A549 (cell line): ENCODE data around the gene PROM2. TPM values are rescaled to one million over a fixed set of nuclear protein-coding genes. Genes with fewer than 3 reads are reported as not detected.
A peak's percentile ranks its signal among the peaks of the same experiment; 100 is the strongest.

Experiments used
- ATAC-seq, 2 experiments: fragments of 200-7000 bp in 1 of 2; fragments of >200 bp in 1 of 2; cut with Nextera tagmentation in 1 of 2; cut with Tn5 transposase in 1 of 2; 3 replicates each; pipeline versions ENCODE4 v1.8.0 to v1.9.1; 2018 to 2020; ENCODE audit warnings: mild to moderate bottlenecking in 1 of 2, moderate library complexity in 1 of 2
- CTCF ChIA-PET: fragments of 300-600 bp; sonication (Branson Sonifier 250); formaldehyde crosslinking; extraction: SDS; loops from one replicate; lab custom pipeline; 2021; ENCODE audit warnings: antibody characterized with exemption, inconsistent platforms; lab: Yijun Ruan, JAX
- POLR2A ChIA-PET: fragments of 350-600 bp; formaldehyde crosslinking; extraction: SDS; loops from one replicate; lab custom pipeline; 2021; ENCODE audit warnings: antibody characterized with exemption, inconsistent platforms; lab: Yijun Ruan, JAX
- DNase-seq, 2 experiments: peaks; one replicate each; pipeline versions ENCODE4 v3.0.0 to v3.0.0-alpha.2; 2011 to 2016; ENCODE audit warnings: low read depth in 1 of 2, low spot score in 1 of 2
- FAIRE-seq: peaks from 2 replicates; lab custom pipeline; 2011; peaks lifted over from hg19 to GRCh38; lab: Jason Lieb, UNC
- H3K27ac ChIP-seq, 2 experiments: fragments of >200 bp; sonication (Bioruptor Twin); formaldehyde crosslinking; 3 replicates each; pipeline ENCODE4 v1.5.1; 2016 to 2017
- H3K4me1 ChIP-seq: fragments of >200 bp; sonication (Bioruptor Twin); formaldehyde crosslinking; 3 replicates; pipeline ENCODE4 v1.6.1; 2016
- H3K4me2 ChIP-seq: fragments of >200 bp; sonication (Bioruptor Twin); formaldehyde crosslinking; 3 replicates; pipeline ENCODE4 v1.6.1; 2016
- H3K4me3 ChIP-seq: fragments of >200 bp; sonication (Bioruptor Twin); formaldehyde crosslinking; 3 replicates; pipeline ENCODE4 v1.5.1; 2016
- H3K9me3 ChIP-seq: fragments of >200 bp; sonication (Bioruptor Twin); formaldehyde crosslinking; 3 replicates; pipeline ENCODE4 v1.6.1; 2016
- BHLHE40 ChIP-seq: IDR thresholded peaks from 2 replicates; pipeline ENCODE4 v1.6.1; 2012; ENCODE audit warnings: low read depth, low read length, inconsistent platforms
- CEBPB ChIP-seq, 2 experiments: fragments of >200 bp in 1 of 2; sonication (Bioruptor Twin) in 1 of 2; formaldehyde crosslinking in 1 of 2; IDR thresholded peaks; 2 replicates each; pipeline ENCODE4 v1.6.1; 2012 to 2016
- CHD4 ChIP-seq: fragments of 200-600 bp; sonication (generic); IDR thresholded peaks from 2 replicates; pipeline ENCODE4 v1.6.1; 2016; ENCODE audit warnings: antibody characterized with exemption, mild to moderate bottlenecking, borderline replicate concordance
- ESRRA ChIP-seq: fragments of 150-350 bp; IDR thresholded peaks from 2 replicates; pipeline ENCODE4 v1.6.1; 2014; ENCODE audit warnings: mild to moderate bottlenecking, low read length, borderline replicate concordance
- GATA3 ChIP-seq: IDR thresholded peaks from 2 replicates; pipeline ENCODE4 v1.6.1; 2012; ENCODE audit warnings: borderline replicate concordance
- HES2 ChIP-seq: fragments of >200 bp; sonication (Bioruptor Twin); formaldehyde crosslinking; IDR thresholded peaks from 2 replicates; pipeline ENCODE4 v1.6.1; 2016
- HMGXB4 ChIP-seq: fragments of 250-450 bp; sonication (Bioruptor Pico); IDR thresholded peaks from 2 replicates; pipeline ENCODE4 v1.5.0; 2021; ENCODE audit warnings: mild to moderate bottlenecking, moderate library complexity, borderline replicate concordance
- HOXA7 ChIP-seq: fragments of 250-450 bp; sonication (Bioruptor Pico); IDR thresholded peaks from 2 replicates; pipeline ENCODE4 v1.5.0; 2020; ENCODE audit warnings: mild to moderate bottlenecking, moderate library complexity
- JUN ChIP-seq, 2 experiments: fragments of >200 bp; sonication (Bioruptor Twin); formaldehyde crosslinking; IDR thresholded peaks; 2 replicates in 1 of 2; 3 replicates in 1 of 2; pipeline ENCODE4 v1.6.1; 2016 to 2017
- MAX ChIP-seq: IDR thresholded peaks from 2 replicates; pipeline ENCODE4 v1.6.1; 2012
- MAZ ChIP-seq: fragments of 150-350 bp; IDR thresholded peaks from 2 replicates; pipeline ENCODE4 v1.6.1; 2014; ENCODE audit warnings: antibody characterized with exemption, low read depth, low read length, borderline replicate concordance
- NPAS2 ChIP-seq: fragments of 250-450 bp; sonication (Bioruptor Pico); IDR thresholded peaks from 2 replicates; pipeline ENCODE4 v1.8.0; 2022; ENCODE audit warnings: mild to moderate bottlenecking, moderate library complexity, borderline replicate concordance
- NR3C1 ChIP-seq: fragments of >200 bp; sonication (Bioruptor Twin); formaldehyde crosslinking; IDR thresholded peaks from 3 replicates; pipeline ENCODE4 v1.6.1; 2017
- PBX3 ChIP-seq: IDR thresholded peaks from 2 replicates; pipeline ENCODE4 v1.6.1; 2012
- PHF8 ChIP-seq: fragments of 200-600 bp; sonication (generic); IDR thresholded peaks from 2 replicates; pipeline ENCODE4 v1.6.1; 2016; ENCODE audit warnings: low read depth, mild to moderate bottlenecking, antibody characterized with exemption, moderate library complexity, borderline replicate concordance
- POLR2A ChIP-seq: IDR thresholded peaks from 2 replicates; pipeline ENCODE4 v1.6.1; 2012; ENCODE audit warnings: mild to moderate bottlenecking, low read length
- RAD21 ChIP-seq, 2 experiments: fragments of >200 bp in 1 of 2; sonication (Bioruptor Twin) in 1 of 2; formaldehyde crosslinking in 1 of 2; IDR thresholded peaks in 1 of 2; conservative IDR thresholded peaks in 1 of 2; 2 replicates in 1 of 2; 3 replicates in 1 of 2; pipeline ENCODE4 v1.6.1; 2012 to 2018; ENCODE audit warnings: inconsistent platforms in 1 of 2
- RARB ChIP-seq: fragments of 250-450 bp; sonication (Bioruptor Pico); IDR thresholded peaks from 2 replicates; pipeline ENCODE4 v1.8.0; 2021; ENCODE audit warnings: mild to moderate bottlenecking, moderate library complexity
- SMC3 ChIP-seq: fragments of >200 bp; sonication (Bioruptor Twin); formaldehyde crosslinking; IDR thresholded peaks from 3 replicates; pipeline ENCODE4 v1.6.1; 2018; ENCODE audit warnings: inconsistent platforms
- SREBF2 ChIP-seq: fragments of 450-650 bp; IDR thresholded peaks from 2 replicates; pipeline ENCODE4 v1.6.1; 2014; ENCODE audit warnings: mild to moderate bottlenecking, moderate library complexity
- TFCP2L1 ChIP-seq: fragments of 250-450 bp; sonication (Bioruptor Pico); IDR thresholded peaks from 2 replicates; pipeline ENCODE4 v1.5.0; 2021; ENCODE audit warnings: mild to moderate bottlenecking
- TP53 ChIP-seq: fragments of 250-450 bp; sonication (Bioruptor Pico); IDR thresholded peaks from 2 replicates; pipeline ENCODE4 v1.5.0; 2021; ENCODE audit warnings: mild to moderate bottlenecking, moderate library complexity
- USF2 ChIP-seq: fragments of 450-650 bp; IDR thresholded peaks from 2 replicates; pipeline ENCODE4 v1.6.1; 2014; ENCODE audit warnings: antibody characterized with exemption
- ZFP36 ChIP-seq: fragments of 450-650 bp; IDR thresholded peaks from 2 replicates; pipeline ENCODE4 v1.6.1; 2014; ENCODE audit warnings: borderline replicate concordance; ENCODE audit not compliant: partially characterized antibody
- WGBS: methylation state at CpG from one replicate; pipeline ENCODE4 v1.1.6; 2017; ENCODE audit errors: missing lambda C conversion rate; 5-methylcytosine and 5-hydroxymethylcytosine counted together
- polyA plus RNA-seq, 4 experiments: library from polyadenylated mRNA; depleted of rRNA in 3 of 4; stranded (reverse); fragments of >200 nt; fragmentation: RNase III in 1 of 4; extraction: RNeasy Plus Mini Kit Qiagen cat#74134 plus additional on column Dnase treatment in 1 of 4; gene quantifications; 2 replicates in 3 of 4; 3 replicates in 1 of 4; pipeline ENCODE4 v1.2.3, GENCODE V29; 2011 to 2017

Gene PROM2
- polyA plus RNA-seq, 2 of the 4 experiments (the other 2 are of a cell fraction): 0.08 to 0.09 TPM

- POLR2A ChIA-PET: no interaction called here
These were observed 12.6 kb upstream of the PROM2 start for GRCh38 chr2:95261602-95262001.

GRCh38 chr2:95262896-95263542, 11.2 kb upstream of the PROM2 start:
- ATAC-seq (no peak), FAIRE-seq (no peak), DNase-seq (no peak)
- POLR2A ChIA-PET: no interaction called here
- no peak overlapping the region for H3K4me2 ChIP-seq
- no peaks in the 10 kb centered on the region for H3K4me1 ChIP-seq
- TF ChIP-seq TFCP2L1: no peak
- TF ChIP-seq USF2: no peak
- TF ChIP-seq TP53 (CRISPR knock-in tag): no peak
- no peak for TF ChIP-seq NPAS2 (CRISPR knock-in tag)
- TF ChIP-seq MAZ: no peak
- no peak for TF ChIP-seq MAX
- no peak overlapping the region for H3K27ac ChIP-seq
- no peak overlapping the region for H3K4me3 ChIP-seq
- H3K9me3 ChIP-seq: peaks cover 23% of the 10 kb centered on the region; the same call in 2 of the 3 replicates
- 6% methylated on average over 2 of the region's 2 CpGs for WGBS
- CTCF ChIA-PET: no interaction called here

More at GRCh38 chr2:95261602-95262001, 12.6 kb upstream of the PROM2 start:
- Histone ChIP-seq H3K4me3 (no peak overlapping the region), H3K27ac (no peak overlapping the region), H3K4me1 (no peaks in the 10 kb centered on the region), H3K4me2 (no peak overlapping the region), H3K9me3 (peaks cover 26% of the 10 kb centered on the region; the same call in 2 of the 3 replicates)
- ATAC-seq (no peak), FAIRE-seq (no peak), DNase-seq (no peak)
- no peak for TF ChIP-seq PHF8
- no peak for TF ChIP-seq NR3C1
- no peak for TF ChIP-seq SMC3
- TF ChIP-seq SREBF2: no peak
- no peak for TF ChIP-seq RARB
- no peak for TF ChIP-seq HMGXB4 (CRISPR knock-in tag)
- TF ChIP-seq PBX3: no peak
- WGBS: 28% methylated on average over 6 of the region's 6 CpGs
- CTCF ChIA-PET: no interaction called here

DNA sequence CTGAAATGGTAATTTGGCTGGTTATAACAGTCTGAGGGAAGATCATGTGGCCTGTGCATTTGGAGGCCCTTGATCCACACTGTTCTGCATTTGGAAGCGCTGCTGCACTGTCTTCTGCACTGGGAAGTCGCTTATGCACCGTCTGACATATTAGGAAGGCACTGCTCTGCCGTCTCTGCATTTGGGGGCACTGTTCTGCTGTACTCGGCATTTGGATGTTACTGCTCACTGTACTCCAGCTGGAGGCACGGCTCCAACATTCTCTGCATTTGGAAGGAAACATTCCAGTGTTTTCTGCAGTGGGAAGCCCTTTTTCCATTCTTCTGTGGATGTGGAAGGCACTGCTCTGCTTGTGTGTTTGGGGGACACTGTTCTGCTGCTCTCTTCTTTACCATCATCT, 9.6 kb upstream of the PROM2 start:
- Histone ChIP-seq H3K9me3 (peaks cover 14% of the 10 kb centered on the region; the same call in 2 of the 3 replicates), H3K4me1 (no peaks in the 10 kb centered on the region), H3K4me2 (no peak overlapping the region), H3K4me3 (no peak overlapping the region), H3K27ac (no peak overlapping the region)
- CTCF ChIA-PET: no interaction called here
- FAIRE-seq: no peak
- no peak for DNase-seq
- TF ChIP-seq GATA3: no peak
- TF ChIP-seq RARB: no peak
- TF ChIP-seq JUN (IDR thresholded peaks at IDR 0.05): no peak
- no peak for TF ChIP-seq SREBF2
- no peak for TF ChIP-seq HES2
- no peak for TF ChIP-seq RAD21 (conservative IDR thresholded peaks at IDR 0.05 in 1 of 2, IDR thresholded peaks at IDR 0.05 in 1 of 2)
- TF ChIP-seq ESRRA: no peak
- TF ChIP-seq NPAS2 (CRISPR knock-in tag): no peak
- TF ChIP-seq POLR2A: no peak
- no peak for TF ChIP-seq CEBPB (IDR thresholded peaks at IDR 0.05)
- TF ChIP-seq PHF8: no peak
- TF ChIP-seq HOXA7 (CRISPR knock-in tag): no peak
- no peak for TF ChIP-seq CHD4
- no peak for TF ChIP-seq ZFP36
- TF ChIP-seq BHLHE40: no peak
- 2% methylated on average over 5 of the region's 6 CpGs for WGBS
- ATAC-seq: peak in 1 of 2 experiments; percentile 40; a peak in 2 of 6 replicates
- POLR2A ChIA-PET: no interaction called here
